GM12872 (cell line): Measurements from ENCODE around the gene HSPA12A.

Source experiments
- TF ChIP-seq, protein P1 (sequence below): IDR thresholded peaks from 3 replicates; pipeline ENCODE4 v1.5.1; 2011; ENCODE audit warnings: low read depth, mild to moderate bottlenecking, low read length, moderate library complexity; ENCODE audit not compliant: insufficient read depth

The HSPA12A gene

GRCh38 chr10:116769791-116770190, 27.4 kb upstream of the HSPA12A start:
- TF ChIP-seq, protein P1, sequence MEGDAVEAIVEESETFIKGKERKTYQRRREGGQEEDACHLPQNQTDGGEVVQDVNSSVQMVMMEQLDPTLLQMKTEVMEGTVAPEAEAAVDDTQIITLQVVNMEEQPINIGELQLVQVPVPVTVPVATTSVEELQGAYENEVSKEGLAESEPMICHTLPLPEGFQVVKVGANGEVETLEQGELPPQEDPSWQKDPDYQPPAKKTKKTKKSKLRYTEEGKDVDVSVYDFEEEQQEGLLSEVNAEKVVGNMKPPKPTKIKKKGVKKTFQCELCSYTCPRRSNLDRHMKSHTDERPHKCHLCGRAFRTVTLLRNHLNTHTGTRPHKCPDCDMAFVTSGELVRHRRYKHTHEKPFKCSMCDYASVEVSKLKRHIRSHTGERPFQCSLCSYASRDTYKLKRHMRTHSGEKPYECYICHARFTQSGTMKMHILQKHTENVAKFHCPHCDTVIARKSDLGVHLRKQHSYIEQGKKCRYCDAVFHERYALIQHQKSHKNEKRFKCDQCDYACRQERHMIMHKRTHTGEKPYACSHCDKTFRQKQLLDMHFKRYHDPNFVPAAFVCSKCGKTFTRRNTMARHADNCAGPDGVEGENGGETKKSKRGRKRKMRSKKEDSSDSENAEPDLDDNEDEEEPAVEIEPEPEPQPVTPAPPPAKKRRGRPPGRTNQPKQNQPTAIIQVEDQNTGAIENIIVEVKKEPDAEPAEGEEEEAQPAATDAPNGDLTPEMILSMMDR, result no peak

DNA sequence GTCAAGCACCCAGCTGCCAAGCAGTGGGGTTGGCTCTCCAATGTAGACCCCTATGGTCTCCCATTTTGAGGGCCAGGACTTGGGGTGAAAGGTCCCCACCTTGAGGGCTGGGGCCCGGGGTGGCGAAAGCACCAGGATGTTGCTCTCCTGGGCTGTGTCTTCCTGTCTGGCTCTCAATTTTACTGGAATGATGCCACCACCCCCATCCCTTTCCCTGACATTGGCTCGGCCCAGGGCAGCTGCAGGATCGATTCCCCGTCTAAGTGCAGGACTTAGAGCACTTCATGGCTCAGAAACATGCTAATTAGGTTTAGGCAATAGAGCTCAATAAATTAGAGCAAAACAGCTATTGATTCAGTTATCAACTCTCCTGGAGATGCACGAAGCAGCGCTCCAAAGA, 27.0 kb upstream of the HSPA12A start:
- TF ChIP-seq, protein P1, result no peak

- TF ChIP-seq, protein P1, result no peak
These were observed 26.4 kb upstream of the HSPA12A start for GRCh38 chr10:116768786-116769185.

DNA sequence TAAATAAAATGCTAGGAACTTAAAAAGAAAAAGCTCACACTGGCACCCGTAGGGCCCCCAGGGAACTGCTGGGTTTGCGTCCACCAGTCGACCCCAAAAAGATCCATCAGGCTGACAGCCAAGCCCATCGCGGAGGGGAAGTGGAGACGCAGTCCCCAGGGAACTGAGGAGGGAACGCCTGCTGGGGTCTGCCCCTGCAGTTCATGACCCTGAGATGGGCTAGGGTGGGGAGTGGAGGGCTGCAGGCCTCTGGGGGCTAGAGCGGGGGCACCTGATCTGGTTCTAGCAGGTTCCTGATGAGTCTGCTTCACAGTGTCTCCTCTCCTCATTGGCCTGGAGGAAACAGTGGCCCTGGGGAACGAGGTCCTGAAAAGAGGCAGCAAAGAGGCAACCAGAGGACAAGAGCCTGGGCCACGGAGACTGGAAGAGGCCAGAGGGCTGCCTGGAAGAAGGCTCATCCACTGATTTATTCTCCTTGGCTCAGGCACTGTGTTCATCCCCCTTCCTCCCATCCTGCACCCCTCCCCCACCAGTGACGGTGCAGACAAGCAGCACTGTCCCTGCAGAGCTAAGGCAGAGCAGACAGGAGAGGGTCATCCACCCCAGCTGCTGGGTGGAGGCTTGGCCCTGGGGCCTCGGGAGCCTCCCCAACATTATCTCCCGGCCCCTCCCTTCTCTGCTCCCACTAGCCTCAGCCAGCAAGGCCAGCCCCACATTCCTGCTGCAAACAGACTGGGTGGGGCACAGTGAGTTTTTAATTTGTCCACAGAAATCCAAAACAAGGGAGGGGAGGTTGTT, 24.7 kb upstream of the HSPA12A start:
- TF ChIP-seq, protein P1, result no peak

DNA sequence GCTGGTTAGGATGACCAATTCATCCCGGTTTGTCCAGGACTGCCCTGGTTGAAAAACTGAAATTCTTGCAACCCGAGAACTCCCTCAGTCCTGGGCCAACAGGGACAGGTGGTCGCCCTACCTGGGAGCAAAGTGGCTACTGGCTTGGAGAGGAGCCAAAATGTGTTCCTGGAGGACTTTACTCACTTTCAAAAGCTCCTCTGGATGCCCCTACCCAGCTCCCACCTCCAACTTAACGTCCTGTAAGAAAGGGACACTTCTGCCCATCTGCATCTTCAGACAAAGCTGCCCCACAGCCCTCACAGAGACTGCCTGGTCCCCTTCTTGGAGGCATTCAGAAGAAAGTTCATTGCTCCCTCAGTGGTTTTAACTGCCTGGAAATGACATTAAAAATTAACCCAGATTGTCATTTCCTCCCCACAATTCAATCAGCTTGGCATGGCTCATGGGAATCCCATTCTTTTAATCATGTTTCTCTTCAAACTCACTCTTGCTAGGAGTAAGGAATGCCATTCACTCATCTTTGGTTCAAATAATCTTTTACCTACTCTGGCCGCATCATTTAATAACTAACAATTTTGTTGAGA, 24.0 kb upstream of the HSPA12A start:
- TF ChIP-seq, protein P1, result no peak

DNA sequence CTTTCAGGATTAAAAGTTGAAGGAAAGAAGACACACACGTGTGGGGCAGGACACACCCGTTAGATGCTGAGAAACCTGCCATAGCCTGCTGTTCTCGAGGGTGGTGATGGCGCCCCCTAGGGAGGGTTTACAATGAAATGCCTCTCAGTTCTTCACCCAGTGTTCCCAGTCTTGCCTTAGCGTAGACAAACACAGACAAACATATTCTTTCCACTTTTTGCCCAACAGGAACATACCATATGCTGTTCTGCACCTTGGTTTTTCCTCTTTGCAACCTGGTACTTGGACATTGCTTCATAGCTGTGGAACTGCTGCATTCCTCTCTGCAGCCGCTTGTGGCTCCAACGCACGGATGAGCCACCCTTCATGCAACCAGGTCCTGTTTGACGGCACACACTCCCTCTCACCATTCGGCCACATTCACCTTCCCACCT, 23.3 kb upstream of the HSPA12A start:
- TF ChIP-seq, protein P1, result peak; percentile 63

GRCh38 chr10:116764979-116765378, 22.6 kb upstream of the HSPA12A start:
- TF ChIP-seq, protein P1, result no peak
